Effector memory CD8-positive, alpha-beta T cell (primary cell): Measurements from ENCODE around the gene FBN1.

Source experiments
- ATAC-seq: fragments of 150-1000 bp; cut with Tn5 transposase; replicated peaks from 2 replicates; pipeline ENCODE4 v1.10.0; 2021; ENCODE audit warnings: mild to moderate bottlenecking, moderate library complexity
- DNase-seq, 3 experiments: peaks; one replicate each; pipeline ENCODE4 v3.0.0; 2021
- H3K27ac Mint-ChIP-seq, 2 donors: one replicate each; pipeline ENCODE4 v1.8.0; 2022; ENCODE audit warnings: mild to moderate bottlenecking in 2 of 2, mixed read lengths in 2 of 2, moderate library complexity in 2 of 2
- H3K27me3 Mint-ChIP-seq, 2 donors: one replicate each; pipeline ENCODE4 v1.8.0; 2022; ENCODE audit warnings: mixed read lengths in 2 of 2
- H3K36me3 Mint-ChIP-seq: one replicate; pipeline ENCODE4 v1.8.0; 2022; ENCODE audit warnings: mild to moderate bottlenecking, moderate library complexity, mixed read lengths; ENCODE audit not compliant: insufficient read depth
- H3K4me1 Mint-ChIP-seq, 2 donors: one replicate each; pipeline ENCODE4 v1.8.0; 2022; ENCODE audit warnings: low read depth in 2 of 2, mixed read lengths in 2 of 2
- H3K4me3 Mint-ChIP-seq, 2 donors: one replicate each; pipeline ENCODE4 v1.8.0; 2022; ENCODE audit warnings: mild to moderate bottlenecking in 2 of 2, mixed read lengths in 2 of 2, moderate library complexity in 2 of 2
- H3K9me3 Mint-ChIP-seq, 2 donors: one replicate each; pipeline ENCODE4 v1.8.0; 2022; ENCODE audit warnings: mixed read lengths in 2 of 2

The FBN1 gene

GRCh38 chr15:48671103-48672022 lies 25.9 kb upstream of the FBN1 start:
- Mint-ChIP-seq H3K27me3 (peaks cover 13% of the 10 kb centered on the region in 2 donors), H3K9me3 (peaks cover 0 to 1% of the 10 kb centered on the region in 2 donors), H3K4me1 (no peaks in the 10 kb centered on the region), H3K4me3 (no peak overlapping the region), H3K27ac (no peak overlapping the region), H3K36me3 (no peaks in the 10 kb centered on the region)
- DNase-seq (no peak), ATAC-seq (no peak)

- Mint-ChIP-seq H3K27ac (no peak overlapping the region), H3K27me3 (peaks cover 7 to 13% of the 10 kb centered on the region in 2 donors), H3K4me3 (no peak overlapping the region), H3K4me1 (no peaks in the 10 kb centered on the region), H3K36me3 (no peaks in the 10 kb centered on the region), H3K9me3 (peaks cover 0 to 1% of the 10 kb centered on the region in 2 donors)
- no peak for ATAC-seq
- no peak for DNase-seq
Measured at GRCh38 chr15:48667701-48668100, 22.2 kb upstream of the FBN1 start.

- no peaks in the 10 kb centered on the region for H3K4me1 Mint-ChIP-seq
- no peak for DNase-seq
- no peak for ATAC-seq
- H3K9me3 Mint-ChIP-seq = no peaks in the 10 kb centered on the region
- H3K27me3 Mint-ChIP-seq = peaks cover 0 to 8% of the 10 kb centered on the region in 2 donors
- H3K27ac Mint-ChIP-seq = no peak overlapping the region
- H3K4me3 Mint-ChIP-seq = no peak overlapping the region
- H3K36me3 Mint-ChIP-seq = no peaks in the 10 kb centered on the region
Measured at GRCh38 chr15:48664436-48664835, 18.9 kb upstream of the FBN1 start.

- H3K27me3 Mint-ChIP-seq = peaks cover 18 to 44% of the 10 kb centered on the region in 2 donors
- no peaks in the 10 kb centered on the region for H3K36me3 Mint-ChIP-seq
- no peaks in the 10 kb centered on the region for H3K4me1 Mint-ChIP-seq
- DNase-seq (no peak), ATAC-seq (no peak)
- H3K9me3 Mint-ChIP-seq = no peaks in the 10 kb centered on the region
- H3K4me3 Mint-ChIP-seq = no peak overlapping the region
- no peak overlapping the region for H3K27ac Mint-ChIP-seq
Measured at GRCh38 chr15:48657950-48658591, 12.6 kb upstream of the FBN1 start.

GRCh38 chr15:48654801-48655200 lies 9.3 kb upstream of the FBN1 start:
- H3K36me3 Mint-ChIP-seq = no peaks in the 10 kb centered on the region
- H3K27me3 Mint-ChIP-seq = peaks cover 18 to 40% of the 10 kb centered on the region in 2 donors
- H3K27ac Mint-ChIP-seq = no peak overlapping the region
- H3K4me3 Mint-ChIP-seq = no peak overlapping the region
- H3K9me3 Mint-ChIP-seq = no peaks in the 10 kb centered on the region
- no peak for DNase-seq
- ATAC-seq = no peak
- H3K4me1 Mint-ChIP-seq = no peaks in the 10 kb centered on the region

GRCh38 chr15:48653913-48654670 lies 8.6 kb upstream of the FBN1 start:
- DNase-seq (no peak), ATAC-seq (no peak)
- H3K4me3 Mint-ChIP-seq = no peak overlapping the region
- no peaks in the 10 kb centered on the region for H3K4me1 Mint-ChIP-seq
- H3K27ac Mint-ChIP-seq = no peak overlapping the region
- H3K9me3 Mint-ChIP-seq = no peaks in the 10 kb centered on the region
- peaks cover 15 to 34% of the 10 kb centered on the region in 2 donors for H3K27me3 Mint-ChIP-seq
- no peaks in the 10 kb centered on the region for H3K36me3 Mint-ChIP-seq

GRCh38 chr15:48653216-48653615 lies 7.7 kb upstream of the FBN1 start:
- DNase-seq (no peak), ATAC-seq (no peak)
- Mint-ChIP-seq H3K4me1 (no peaks in the 10 kb centered on the region), H3K27me3 (peaks cover 6 to 28% of the 10 kb centered on the region in 2 donors), H3K36me3 (no peaks in the 10 kb centered on the region), H3K27ac (no peak overlapping the region), H3K9me3 (no peaks in the 10 kb centered on the region), H3K4me3 (no peak overlapping the region)

GRCh38 chr15:48652510-48653076 lies 7.1 kb upstream of the FBN1 start:
- Mint-ChIP-seq H3K27ac (no peak overlapping the region), H3K36me3 (no peaks in the 10 kb centered on the region), H3K4me3 (no peak overlapping the region), H3K4me1 (no peaks in the 10 kb centered on the region), H3K27me3 (peaks cover under 1 to 23% of the 10 kb centered on the region in 2 donors), H3K9me3 (no peaks in the 10 kb centered on the region)
- no peak for ATAC-seq
- no peak for DNase-seq

GRCh38 chr15:48650931-48651330 lies 5.4 kb upstream of the FBN1 start:
- Mint-ChIP-seq H3K9me3 (no peaks in the 10 kb centered on the region), H3K27me3 (peaks cover 15 to 25% of the 10 kb centered on the region in 2 donors), H3K4me3 (no peak overlapping the region), H3K4me1 (no peaks in the 10 kb centered on the region), H3K27ac (no peak overlapping the region), H3K36me3 (no peaks in the 10 kb centered on the region)
- ATAC-seq (no peak), DNase-seq (no peak)

GRCh38 chr15:48647962-48648361 lies 2.5 kb upstream of the FBN1 start:
- Mint-ChIP-seq H3K9me3 (no peaks in the 10 kb centered on the region), H3K27me3 (peaks cover 28 to 35% of the 10 kb centered on the region in 2 donors), H3K27ac (no peak overlapping the region), H3K4me3 (no peak overlapping the region), H3K4me1 (no peaks in the 10 kb centered on the region), H3K36me3 (no peaks in the 10 kb centered on the region)
- no peak for ATAC-seq
- no peak for DNase-seq

- Mint-ChIP-seq H3K4me3 (peak overlapping the region; percentile 31 to 44), H3K27ac (no peak overlapping the region), H3K4me1 (no peaks in the 10 kb centered on the region), H3K27me3 (peaks cover 38 to 47% of the 10 kb centered on the region in 2 donors), H3K9me3 (no peaks in the 10 kb centered on the region), H3K36me3 (no peaks in the 10 kb centered on the region)
- no peak for DNase-seq
- ATAC-seq = no peak
Measured at GRCh38 chr15:48646331-48646730, 822 bp upstream of the FBN1 start.

GRCh38 chr15:48644827-48645557 lies 517 bp downstream of the FBN1 start:
- ATAC-seq (no peak), DNase-seq (no peak)
- Mint-ChIP-seq H3K36me3 (no peaks in the 10 kb centered on the region), H3K4me3 (peak overlapping the region in 1 of 2 donors; percentile 38), H3K9me3 (no peaks in the 10 kb centered on the region), H3K4me1 (no peaks in the 10 kb centered on the region), H3K27me3 (peaks cover 44 to 54% of the 10 kb centered on the region in 2 donors), H3K27ac (no peak overlapping the region)

GRCh38 chr15:48644467-48644826 lies 1.1 kb downstream of the FBN1 start:
- H3K27ac Mint-ChIP-seq = no peak overlapping the region
- H3K4me1 Mint-ChIP-seq = no peaks in the 10 kb centered on the region
- DNase-seq (no peak), ATAC-seq (no peak)
- H3K36me3 Mint-ChIP-seq = no peaks in the 10 kb centered on the region
- no peaks in the 10 kb centered on the region for H3K9me3 Mint-ChIP-seq
- peaks cover 44 to 54% of the 10 kb centered on the region in 2 donors for H3K27me3 Mint-ChIP-seq
- no peak overlapping the region for H3K4me3 Mint-ChIP-seq
